ENCODE measurements around the gene KLHL25.

KLHL25 gene

DNA sequence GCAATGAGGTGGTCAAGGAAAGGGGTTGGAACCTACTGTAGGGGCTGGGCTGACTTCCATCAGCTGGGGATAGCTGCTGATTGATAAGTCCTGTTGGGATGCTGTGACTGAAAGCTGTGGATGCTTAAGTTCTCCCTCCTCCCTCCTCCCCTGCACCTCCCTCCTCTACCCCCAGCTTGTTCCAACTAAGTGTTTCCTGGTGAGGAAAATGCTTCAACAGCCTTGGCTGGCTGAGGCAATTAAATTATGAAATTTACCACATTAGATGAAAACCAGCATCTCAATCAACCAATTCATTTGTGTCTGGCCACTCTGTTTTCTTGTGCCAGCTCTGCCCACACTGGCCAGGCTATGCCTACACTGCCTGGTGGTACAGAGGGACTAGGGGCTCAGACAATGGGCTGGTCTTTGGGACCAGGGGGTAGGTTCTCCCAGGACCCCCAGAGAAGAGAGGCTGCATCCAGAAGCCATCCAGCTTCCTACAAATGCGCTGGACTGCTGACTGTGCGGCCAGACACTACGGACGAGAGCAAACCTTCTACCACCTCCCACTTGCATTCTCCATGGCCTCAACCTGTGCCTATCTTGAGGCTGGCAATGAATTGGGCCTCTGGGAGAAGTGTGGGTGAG is 2.5 kb downstream of the KLHL25 start:
- H3K9me3 Mint-ChIP-seq (ENCODE audit: low read depth) = no peaks in the 10 kb centered on the region
- H3K27ac Mint-ChIP-seq = no peak overlapping the region
- no peaks in the 10 kb centered on the region for H3K27me3 Mint-ChIP-seq
- H3K4me3 Mint-ChIP-seq = no peak overlapping the region
- peaks cover 46% of the 10 kb centered on the region for H3K4me1 Mint-ChIP-seq (ENCODE audit: low read depth)
- no peaks in the 10 kb centered on the region for H3K36me3 Mint-ChIP-seq

DNA sequence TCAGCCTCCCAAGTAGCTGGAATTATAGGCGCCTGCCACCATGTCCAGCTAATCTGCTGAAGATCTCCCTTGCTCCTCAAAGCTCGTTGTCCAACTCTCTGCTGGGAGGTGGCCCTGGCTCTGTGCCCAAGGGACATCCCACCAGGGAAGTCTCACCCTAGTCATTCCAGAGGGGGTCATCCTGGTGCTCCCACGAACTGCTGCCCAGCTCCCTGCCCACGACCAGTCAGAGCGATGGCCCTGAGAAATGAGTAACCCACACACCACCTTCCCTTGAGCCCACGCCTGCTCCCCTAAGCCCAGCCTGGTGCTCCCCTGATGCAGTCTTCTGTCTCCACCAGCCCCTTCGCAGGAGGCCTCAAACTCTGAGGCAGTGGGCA is 5.2 kb downstream of the KLHL25 start:
- no peaks in the 10 kb centered on the region for H3K36me3 Mint-ChIP-seq
- H3K9me3 Mint-ChIP-seq (ENCODE audit: low read depth) = no peaks in the 10 kb centered on the region
- H3K27me3 Mint-ChIP-seq = no peaks in the 10 kb centered on the region
- no peak overlapping the region for H3K27ac Mint-ChIP-seq
- no peak overlapping the region for H3K4me3 Mint-ChIP-seq
- H3K4me1 Mint-ChIP-seq (ENCODE audit: low read depth) = peaks cover 55% of the 10 kb centered on the region

DNA sequence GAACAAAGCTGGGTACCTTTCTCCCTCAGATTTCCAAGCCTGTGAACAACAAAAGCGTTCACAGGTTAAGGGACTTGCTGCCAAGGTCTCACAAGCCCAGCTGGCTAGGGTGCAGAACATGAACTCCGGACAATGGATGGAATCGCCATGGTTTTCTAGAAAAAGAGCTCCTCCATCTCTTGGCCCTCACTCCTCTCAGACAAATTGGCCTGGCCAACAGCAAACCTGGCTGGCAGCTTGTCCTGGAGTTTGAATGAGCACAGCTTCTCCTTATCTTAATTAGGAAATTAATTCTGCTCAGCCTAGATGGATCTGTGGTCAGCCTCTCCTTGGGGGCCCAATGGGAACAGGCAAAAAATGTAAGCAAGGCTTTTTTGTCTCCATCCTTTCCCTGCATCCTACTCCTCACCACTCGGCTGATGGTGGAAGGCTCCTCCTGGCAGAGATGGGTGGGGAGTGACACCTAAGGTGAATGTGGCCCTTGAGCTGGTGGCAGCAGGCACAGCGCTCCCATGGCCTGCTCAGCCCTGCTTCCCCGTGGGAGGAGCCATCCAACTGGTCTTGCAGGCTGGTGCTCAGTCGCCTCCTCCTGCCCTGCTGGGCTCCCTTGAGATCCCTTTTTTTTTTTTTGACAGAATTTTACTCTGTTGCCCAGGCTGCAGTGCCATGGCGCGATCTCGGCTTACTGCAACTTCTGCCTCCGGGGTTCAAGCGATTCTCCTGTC is 5.8 kb downstream of the KLHL25 start:
- peaks cover 56% of the 10 kb centered on the region for H3K4me1 Mint-ChIP-seq (ENCODE audit: low read depth)
- no peak overlapping the region for H3K4me3 Mint-ChIP-seq
- H3K36me3 Mint-ChIP-seq = no peaks in the 10 kb centered on the region
- H3K9me3 Mint-ChIP-seq (ENCODE audit: low read depth) = no peaks in the 10 kb centered on the region
- H3K27me3 Mint-ChIP-seq = no peaks in the 10 kb centered on the region
- H3K27ac Mint-ChIP-seq = no peak overlapping the region

DNA sequence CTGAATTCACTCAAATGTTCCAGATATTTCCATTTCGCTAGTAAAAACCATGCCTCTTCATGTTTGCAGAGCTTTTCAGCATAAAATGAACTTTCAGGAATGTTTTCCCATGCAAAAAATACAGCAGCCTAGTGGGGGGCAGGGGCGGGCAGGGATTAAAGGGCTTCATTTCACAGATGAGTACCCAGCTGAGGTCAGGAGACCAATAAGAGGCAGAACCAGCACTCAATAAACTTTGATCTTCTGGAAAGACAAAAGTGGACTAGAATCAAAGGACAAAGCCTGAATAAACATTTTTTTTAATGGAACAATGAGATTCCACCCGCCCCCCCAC is 8.0 kb downstream of the KLHL25 start:
- no peaks in the 10 kb centered on the region for H3K27me3 Mint-ChIP-seq
- no peaks in the 10 kb centered on the region for H3K9me3 Mint-ChIP-seq (ENCODE audit: low read depth)
- no peaks in the 10 kb centered on the region for H3K36me3 Mint-ChIP-seq
- no peak overlapping the region for H3K4me3 Mint-ChIP-seq
- H3K27ac Mint-ChIP-seq = no peak overlapping the region
- peaks cover 48% of the 10 kb centered on the region for H3K4me1 Mint-ChIP-seq (ENCODE audit: low read depth)

DNA sequence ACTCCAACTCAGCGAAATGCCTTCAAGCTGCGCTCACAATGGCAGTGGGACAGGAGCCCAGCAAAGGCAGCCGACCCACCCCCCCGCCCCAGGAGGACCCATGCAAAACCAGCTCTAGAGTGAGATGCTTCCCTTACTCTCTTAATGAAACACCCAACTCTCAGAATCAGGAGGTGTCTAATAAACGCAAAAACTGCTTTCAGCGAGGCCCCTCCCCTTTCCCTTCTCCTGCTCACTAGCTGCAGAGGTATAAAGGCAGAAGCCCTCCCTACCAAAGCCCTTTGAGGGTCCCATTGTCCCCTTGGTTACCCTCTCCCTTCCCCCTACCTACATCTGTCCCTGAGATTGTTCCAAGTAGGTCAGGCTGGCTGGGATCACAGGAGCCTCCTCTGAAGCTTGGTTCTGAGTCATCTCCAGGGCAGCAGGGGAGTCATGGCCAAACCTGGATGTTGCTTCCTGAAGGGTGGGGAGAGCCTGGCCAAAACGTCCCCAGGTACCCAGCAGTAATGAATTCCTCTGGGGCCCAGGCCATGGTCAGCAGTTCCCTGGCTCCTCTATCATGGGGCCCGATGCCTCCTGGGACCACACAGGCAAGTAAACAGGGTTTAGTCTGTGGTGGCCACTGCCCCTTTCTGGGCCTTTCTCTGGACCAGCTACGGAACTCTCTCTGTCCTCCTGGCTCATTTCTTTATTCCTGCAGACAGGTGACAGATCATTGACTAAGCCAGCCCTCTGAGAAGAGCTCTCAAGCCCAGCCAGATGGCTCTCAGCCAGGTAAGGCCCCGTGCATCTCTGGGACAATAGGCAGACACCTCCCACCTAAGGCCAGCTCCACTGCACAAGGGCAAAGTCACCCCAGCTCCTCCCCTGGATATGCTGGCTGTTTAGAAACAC is 8.6 kb downstream of the KLHL25 start:
- Mint-ChIP-seq H3K36me3 (no peaks in the 10 kb centered on the region), H3K27ac (peak overlapping the region; percentile 77), H3K9me3 (ENCODE audit: low read depth) (no peaks in the 10 kb centered on the region), H3K4me1 (ENCODE audit: low read depth) (peaks cover 48% of the 10 kb centered on the region), H3K27me3 (no peaks in the 10 kb centered on the region), H3K4me3 (peak overlapping the region; percentile 38)

DNA sequence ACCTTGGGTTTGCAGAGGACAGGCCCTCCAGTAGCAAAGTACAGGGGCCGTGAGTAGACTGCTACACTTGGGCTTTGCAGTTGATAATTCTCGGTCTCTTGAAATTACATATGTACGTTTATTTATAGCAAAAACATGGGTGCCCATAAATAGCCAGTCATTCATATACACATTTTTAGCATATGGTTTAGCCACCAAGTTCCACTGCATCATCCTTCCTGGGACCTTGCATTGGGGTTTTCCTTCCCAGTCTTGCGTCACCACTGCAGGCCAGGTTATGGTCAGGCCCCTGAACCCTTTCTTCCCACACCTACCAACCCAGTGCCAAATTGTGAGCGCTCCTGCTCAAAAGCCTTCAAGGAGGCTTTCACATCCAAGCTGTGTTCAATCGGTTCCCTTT is 12.7 kb downstream of the KLHL25 start:
- Mint-ChIP-seq H3K27me3 (no peaks in the 10 kb centered on the region), H3K4me1 (ENCODE audit: low read depth) (peaks cover 44% of the 10 kb centered on the region), H3K9me3 (ENCODE audit: low read depth) (no peaks in the 10 kb centered on the region), H3K36me3 (no peaks in the 10 kb centered on the region), H3K4me3 (no peak overlapping the region), H3K27ac (no peak overlapping the region)

DNA sequence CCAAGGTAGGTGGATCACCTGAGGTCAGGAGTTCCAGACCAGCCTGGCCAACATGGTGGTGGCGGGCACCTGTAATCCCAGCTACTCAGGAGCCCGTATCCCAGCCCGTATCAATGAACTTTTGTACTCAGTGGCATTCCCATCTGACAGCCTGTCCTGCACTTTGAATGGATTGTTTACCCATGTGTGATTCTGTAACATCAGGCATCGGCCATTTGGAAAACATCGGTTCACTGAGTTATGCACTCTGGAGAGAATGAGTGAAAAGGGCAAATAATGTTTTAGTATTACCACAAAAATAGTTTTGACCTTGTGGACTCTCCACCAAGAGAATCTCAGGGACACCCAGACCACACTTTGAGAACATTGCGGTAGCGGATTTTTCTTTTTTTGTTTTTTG is 13.6 kb downstream of the KLHL25 start:
- Mint-ChIP-seq H3K9me3 (ENCODE audit: low read depth) (no peaks in the 10 kb centered on the region), H3K27ac (no peak overlapping the region), H3K4me1 (ENCODE audit: low read depth) (peaks cover 39% of the 10 kb centered on the region), H3K27me3 (no peaks in the 10 kb centered on the region), H3K4me3 (no peak overlapping the region), H3K36me3 (no peaks in the 10 kb centered on the region)

DNA sequence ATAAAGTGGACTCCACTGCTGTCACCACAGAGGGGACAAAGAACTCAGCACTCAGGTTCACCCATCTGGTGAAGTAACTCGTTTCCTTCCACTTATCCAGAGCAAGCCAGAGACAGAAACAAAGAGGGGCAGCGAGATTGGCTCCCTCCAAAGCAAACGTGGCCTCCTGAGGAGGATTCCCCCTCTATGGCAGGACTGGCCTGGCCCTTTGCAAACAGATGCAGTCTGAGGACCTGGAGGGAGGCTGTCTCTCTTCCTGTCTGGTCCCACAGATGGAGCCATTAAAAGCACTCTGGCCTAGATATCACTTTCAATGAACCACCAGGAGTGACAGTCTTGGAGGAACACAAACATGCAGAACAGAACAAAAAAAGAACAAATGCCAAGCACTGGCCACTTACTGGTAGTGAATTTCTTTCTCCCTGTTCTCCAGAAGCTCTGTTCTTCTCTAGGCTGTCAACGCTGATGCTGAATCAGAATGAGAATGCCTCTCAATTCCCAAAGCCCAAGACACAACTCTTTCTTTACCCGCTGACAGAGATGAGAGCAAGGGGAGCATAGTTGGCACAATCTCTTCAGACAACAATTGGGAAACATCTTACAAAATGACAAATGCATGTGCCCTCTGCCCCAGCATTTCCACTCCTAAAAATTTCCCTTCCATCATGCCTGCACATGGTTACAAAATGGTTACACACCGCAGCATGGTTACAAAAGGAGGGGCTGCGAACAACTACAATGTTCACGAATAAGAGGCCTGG is 14.3 kb downstream of the KLHL25 start:
- Mint-ChIP-seq H3K9me3 (ENCODE audit: low read depth) (no peaks in the 10 kb centered on the region), H3K4me3 (no peak overlapping the region), H3K27me3 (no peaks in the 10 kb centered on the region), H3K36me3 (no peaks in the 10 kb centered on the region), H3K27ac (no peak overlapping the region), H3K4me1 (ENCODE audit: low read depth) (peaks cover 32% of the 10 kb centered on the region)

DNA sequence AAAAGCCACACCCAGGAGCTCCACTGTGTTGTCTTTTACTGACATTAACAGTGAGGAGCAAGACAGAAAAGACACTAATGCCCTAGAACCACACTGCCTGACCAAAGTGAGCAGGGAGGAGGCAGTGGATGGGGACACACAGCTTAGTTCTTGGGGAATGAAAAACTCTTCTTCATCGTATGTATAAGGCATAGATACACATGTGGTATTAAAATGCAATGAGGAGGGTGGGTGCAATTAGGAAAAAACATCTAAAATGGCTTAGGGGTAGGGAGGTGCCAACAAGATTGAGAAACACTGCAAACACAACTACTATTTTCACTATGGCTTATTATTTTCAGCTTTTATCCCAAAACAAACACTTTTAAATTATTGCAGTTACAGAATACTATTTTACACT is 15.5 kb downstream of the KLHL25 start:
- H3K36me3 Mint-ChIP-seq = no peaks in the 10 kb centered on the region
- no peaks in the 10 kb centered on the region for H3K27me3 Mint-ChIP-seq
- no peaks in the 10 kb centered on the region for H3K9me3 Mint-ChIP-seq (ENCODE audit: low read depth)
- no peak overlapping the region for H3K4me3 Mint-ChIP-seq
- H3K27ac Mint-ChIP-seq = no peak overlapping the region
- peaks cover 22% of the 10 kb centered on the region for H3K4me1 Mint-ChIP-seq (ENCODE audit: low read depth)

DNA sequence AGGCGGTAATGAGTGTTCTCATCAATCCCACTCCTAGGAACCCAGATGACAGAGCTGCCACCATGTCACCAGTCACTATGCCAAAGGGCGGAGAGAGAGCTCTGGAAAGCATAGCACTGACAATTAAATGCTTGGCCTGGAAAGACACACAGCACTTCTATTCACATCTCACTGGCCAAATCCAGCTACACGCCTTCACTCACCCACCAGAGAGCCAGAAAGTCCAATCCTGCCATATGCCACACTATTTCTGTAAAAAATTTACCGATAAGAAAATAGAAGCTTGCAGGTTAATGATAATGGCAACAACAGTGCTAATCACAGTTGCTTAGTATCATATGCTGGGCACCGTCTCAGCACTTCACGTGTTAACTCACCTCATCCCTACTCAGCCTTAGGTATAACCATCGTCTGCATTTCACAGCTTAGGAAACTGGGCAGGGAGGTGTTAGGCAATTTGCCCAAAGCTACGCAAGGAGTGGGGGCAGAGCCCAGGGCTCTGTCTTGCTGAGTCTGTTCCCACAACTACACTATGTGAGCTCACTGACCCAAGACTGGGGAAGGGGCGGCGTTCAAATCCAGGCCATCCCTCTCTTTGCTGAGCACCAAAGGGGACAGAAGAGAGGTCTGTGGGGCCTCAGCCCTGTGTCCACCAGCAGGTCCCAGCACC is 16.5 kb downstream of the KLHL25 start:
- H3K4me3 Mint-ChIP-seq = no peak overlapping the region
- no peaks in the 10 kb centered on the region for H3K36me3 Mint-ChIP-seq
- H3K9me3 Mint-ChIP-seq (ENCODE audit: low read depth) = no peaks in the 10 kb centered on the region
- peaks cover 18% of the 10 kb centered on the region for H3K4me1 Mint-ChIP-seq (ENCODE audit: low read depth)
- no peak overlapping the region for H3K27ac Mint-ChIP-seq
- H3K27me3 Mint-ChIP-seq = no peaks in the 10 kb centered on the region

DNA sequence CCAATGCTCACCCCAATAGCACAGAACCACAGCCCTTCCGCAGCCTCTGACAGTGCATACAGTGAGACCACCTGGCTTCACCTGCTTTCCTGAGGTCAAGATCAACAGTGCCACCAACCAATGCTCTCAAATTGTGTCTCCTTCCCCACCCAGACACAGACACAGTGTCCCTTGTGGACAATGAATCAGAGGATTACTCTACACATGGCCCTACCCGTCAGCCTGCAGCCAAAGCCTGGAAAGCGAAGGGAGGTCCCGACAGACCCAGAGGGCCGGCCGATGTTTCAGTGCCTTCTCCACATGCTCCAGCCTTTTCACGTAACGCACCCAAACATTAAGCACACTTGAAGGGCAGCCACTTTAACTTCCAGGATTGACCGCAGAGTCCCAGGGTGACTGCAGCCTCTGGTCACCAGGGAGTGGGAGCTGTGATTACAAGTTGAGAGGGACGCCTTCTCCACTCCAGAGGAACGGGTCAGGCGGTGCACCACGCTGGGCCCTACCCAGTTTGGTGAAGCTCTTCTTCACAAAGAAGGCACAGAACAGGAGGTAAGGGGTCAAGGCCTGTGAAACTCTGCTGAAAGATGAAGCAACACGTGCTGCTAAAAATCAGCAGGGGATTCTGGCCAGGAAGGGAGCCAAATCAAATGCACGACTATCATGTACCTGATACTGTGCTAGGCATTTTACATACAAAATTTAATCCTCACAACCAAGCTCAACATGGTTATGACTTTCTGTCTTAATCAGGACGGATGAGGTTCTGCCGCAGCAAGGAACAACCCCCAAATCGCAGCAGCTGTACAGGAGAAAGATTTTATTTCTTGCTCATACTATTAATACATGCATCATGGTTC is 17.2 kb downstream of the KLHL25 start:
- no peak overlapping the region for H3K27ac Mint-ChIP-seq
- H3K4me1 Mint-ChIP-seq (ENCODE audit: low read depth) = peaks cover 18% of the 10 kb centered on the region

DNA sequence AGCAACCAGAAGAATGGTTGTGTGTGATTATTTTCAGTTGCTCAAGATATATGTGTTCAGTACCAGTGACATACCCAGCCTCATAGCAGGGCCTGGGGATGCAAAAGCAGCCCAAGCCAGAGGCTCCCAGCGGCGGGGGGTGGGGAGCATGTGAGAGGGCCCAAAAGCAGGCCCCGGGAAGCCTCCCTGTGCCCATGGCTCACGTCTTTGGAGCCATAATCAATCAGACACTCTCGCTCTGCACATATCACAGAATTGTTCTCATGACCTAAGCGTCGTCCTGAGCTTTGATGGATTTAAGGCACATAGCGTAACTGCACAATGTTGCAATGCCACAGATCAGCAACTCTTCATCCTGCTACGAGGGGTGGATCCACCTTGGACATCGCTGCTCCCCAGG is 20.8 kb downstream of the KLHL25 start:
- Mint-ChIP-seq H3K36me3 (no peaks in the 10 kb centered on the region), H3K27me3 (no peaks in the 10 kb centered on the region), H3K4me3 (no peak overlapping the region), H3K4me1 (ENCODE audit: low read depth) (peaks cover 6% of the 10 kb centered on the region), H3K9me3 (ENCODE audit: low read depth) (no peaks in the 10 kb centered on the region), H3K27ac (no peak overlapping the region)

More for the DNA sequence above, 17.2 kb downstream of the KLHL25 start:
- Mint-ChIP-seq H3K27me3 (no peaks in the 10 kb centered on the region), H3K36me3 (no peaks in the 10 kb centered on the region), H3K9me3 (ENCODE audit: low read depth) (no peaks in the 10 kb centered on the region), H3K4me3 (no peak overlapping the region)

DNA sequence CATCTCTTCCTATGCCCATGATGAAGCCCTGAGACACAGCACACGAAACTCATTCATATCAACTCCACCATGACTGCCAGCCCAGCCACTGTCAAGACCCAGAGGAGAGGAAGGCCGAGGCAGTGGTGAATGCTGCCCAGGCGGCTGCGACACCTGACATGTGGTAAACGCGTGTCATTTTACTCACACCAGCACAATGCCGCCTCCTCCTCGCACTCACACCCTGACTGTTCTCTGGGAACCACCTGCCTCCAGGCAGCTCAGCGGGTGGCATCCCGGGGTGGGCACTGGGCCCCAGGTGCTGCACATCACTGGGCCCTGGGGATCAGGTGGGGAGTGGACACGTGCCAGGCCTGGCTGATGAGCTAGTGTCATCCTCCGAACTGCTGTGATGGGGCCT is 21.5 kb downstream of the KLHL25 start:
- Mint-ChIP-seq H3K27me3 (no peaks in the 10 kb centered on the region), H3K4me3 (no peak overlapping the region), H3K9me3 (ENCODE audit: low read depth) (no peaks in the 10 kb centered on the region), H3K27ac (no peak overlapping the region), H3K4me1 (ENCODE audit: low read depth) (peaks cover 6% of the 10 kb centered on the region), H3K36me3 (no peaks in the 10 kb centered on the region)

DNA sequence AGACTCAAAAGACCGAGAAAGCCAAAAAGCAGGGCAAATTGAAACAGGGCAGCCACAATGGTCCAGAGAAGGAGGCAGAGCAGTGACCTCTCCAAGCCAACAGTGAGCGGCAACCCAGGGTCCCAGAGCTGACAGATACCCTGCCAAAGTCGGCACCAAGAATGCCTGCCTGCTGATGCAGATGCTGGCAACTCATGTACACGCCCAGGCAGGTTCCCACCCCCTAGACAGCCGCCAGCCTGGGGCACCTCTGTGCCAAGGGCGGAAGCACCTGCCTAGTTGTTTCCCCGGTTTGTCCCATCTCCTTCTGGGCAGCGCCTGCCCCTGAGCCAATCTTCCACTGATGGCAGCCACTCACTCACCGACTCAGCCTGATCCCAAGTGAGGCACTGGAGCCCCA is 22.1 kb downstream of the KLHL25 start:
- no peak overlapping the region for H3K27ac Mint-ChIP-seq
- no peaks in the 10 kb centered on the region for H3K36me3 Mint-ChIP-seq
- H3K9me3 Mint-ChIP-seq (ENCODE audit: low read depth) = no peaks in the 10 kb centered on the region
- peaks cover 3% of the 10 kb centered on the region for H3K4me1 Mint-ChIP-seq (ENCODE audit: low read depth)
- H3K4me3 Mint-ChIP-seq = no peak overlapping the region
- no peaks in the 10 kb centered on the region for H3K27me3 Mint-ChIP-seq

Measured in activated naive CD8-positive, alpha-beta T cell (primary cell).